Measurements from ENCODE around the gene TMEM121B. TPM values are rescaled to one million over a fixed set of nuclear protein-coding genes. Genes with fewer than 3 reads are reported as not detected.
A peak's percentile ranks its signal among the peaks of the same experiment; 100 is the strongest.

The TMEM121B gene
- total RNA-seq, 2 experiments from 2014 or later = 0.15 to 0.32 TPM

GRCh38 chr22:17164392-17165024, 43.3 kb upstream of the TMEM121B start:
- ChIA-PET POLR2A (interaction anchor here (0.6 kb wide), 1 partner anchor 95 kb away, joined by 4 read pairs; no protein-coding TSS in a partner anchor), CTCF (ENCODE audit: unreplicated experiment) (no interaction called here)
- intact Hi-C loops (cut with micrococcal nuclease; ENCODE audit: unreplicated experiment) = no loop called here

GRCh38 chr22:17162731-17163130, 41.6 kb upstream of the TMEM121B start:
- Histone ChIP-seq H3K4me1 (ENCODE audit: insufficient read depth, low read length, poor library complexity, severe bottlenecking) (peaks cover 6% of the 10 kb centered on the region), H3K36me3 (ENCODE audit: insufficient read depth, low read length) (peaks cover 3% of the 10 kb centered on the region; the same call in 1 of the 2 replicates), H4K20me1 (ENCODE audit: insufficient read depth, low read length) (peaks cover 3% of the 10 kb centered on the region; the same call in 1 of the 2 replicates), H3K79me2 (ENCODE audit: insufficient read depth, low read depth, low read length) (peaks cover 11% of the 10 kb centered on the region), H3K4me3 (ENCODE audit: low read depth, low read length, poor library complexity, severe bottlenecking) (no peak overlapping the region), H3K9me3 (ENCODE audit: low read length) (no peaks in the 10 kb centered on the region), H3K9me2 (ENCODE audit: insufficient read depth, low read length) (no peaks in the 10 kb centered on the region), H2AFZ (ENCODE audit: low read length) (no peak overlapping the region), H3K27ac (ENCODE audit: low read depth, low read length, poor library complexity, severe bottlenecking) (no peak overlapping the region), H3K4me2 (ENCODE audit: low read length) (no peak overlapping the region)
- TF ChIP-seq, protein P1, sequence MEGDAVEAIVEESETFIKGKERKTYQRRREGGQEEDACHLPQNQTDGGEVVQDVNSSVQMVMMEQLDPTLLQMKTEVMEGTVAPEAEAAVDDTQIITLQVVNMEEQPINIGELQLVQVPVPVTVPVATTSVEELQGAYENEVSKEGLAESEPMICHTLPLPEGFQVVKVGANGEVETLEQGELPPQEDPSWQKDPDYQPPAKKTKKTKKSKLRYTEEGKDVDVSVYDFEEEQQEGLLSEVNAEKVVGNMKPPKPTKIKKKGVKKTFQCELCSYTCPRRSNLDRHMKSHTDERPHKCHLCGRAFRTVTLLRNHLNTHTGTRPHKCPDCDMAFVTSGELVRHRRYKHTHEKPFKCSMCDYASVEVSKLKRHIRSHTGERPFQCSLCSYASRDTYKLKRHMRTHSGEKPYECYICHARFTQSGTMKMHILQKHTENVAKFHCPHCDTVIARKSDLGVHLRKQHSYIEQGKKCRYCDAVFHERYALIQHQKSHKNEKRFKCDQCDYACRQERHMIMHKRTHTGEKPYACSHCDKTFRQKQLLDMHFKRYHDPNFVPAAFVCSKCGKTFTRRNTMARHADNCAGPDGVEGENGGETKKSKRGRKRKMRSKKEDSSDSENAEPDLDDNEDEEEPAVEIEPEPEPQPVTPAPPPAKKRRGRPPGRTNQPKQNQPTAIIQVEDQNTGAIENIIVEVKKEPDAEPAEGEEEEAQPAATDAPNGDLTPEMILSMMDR (conservative IDR thresholded peaks at IDR 0.05; ENCODE audit: low read length) = no peak
- no peak for TF ChIP-seq EZH2phosphoT487 (IDR thresholded peaks at IDR 0.05; ENCODE audit: borderline replicate concordance, low read depth, low read length)
- intact Hi-C loops (cut with micrococcal nuclease; ENCODE audit: unreplicated experiment) = no loop called here
- DNase-seq (ENCODE audit: low spot score) = no peak
- no TSS peak for BruUV-seq (replicated peaks)
- CTCF ChIA-PET (ENCODE audit: unreplicated experiment) = no interaction called here
- POLR2A ChIA-PET = no interaction called here

More at GRCh38 chr22:17164392-17165024, 43.3 kb upstream of the TMEM121B start:
- DNase-seq (ENCODE audit: low spot score) = no peak
- H3K9me2 ChIP-seq (ENCODE audit: insufficient read depth, low read length) = no peaks in the 10 kb centered on the region
- no peak overlapping the region for H3K27ac ChIP-seq (ENCODE audit: low read depth, low read length, poor library complexity, severe bottlenecking)
- H2AFZ ChIP-seq (ENCODE audit: low read length) = no peak overlapping the region
- H3K36me3 ChIP-seq (ENCODE audit: insufficient read depth, low read length) = no peaks in the 10 kb centered on the region
- H3K4me3 ChIP-seq (ENCODE audit: low read depth, low read length, poor library complexity, severe bottlenecking) = no peak overlapping the region
- TF ChIP-seq, protein P1 (conservative IDR thresholded peaks at IDR 0.05; ENCODE audit: low read length) = peak; percentile 46
- no peak for TF ChIP-seq EZH2phosphoT487 (IDR thresholded peaks at IDR 0.05; ENCODE audit: borderline replicate concordance, low read depth, low read length)
- BruUV-seq (replicated peaks) = no TSS peak
- H4K20me1 ChIP-seq (ENCODE audit: insufficient read depth, low read length) = no peaks in the 10 kb centered on the region
- H3K4me1 ChIP-seq (ENCODE audit: insufficient read depth, low read length, poor library complexity, severe bottlenecking) = no peaks in the 10 kb centered on the region
- H3K4me2 ChIP-seq (ENCODE audit: low read length) = no peak overlapping the region
- H3K9me3 ChIP-seq (ENCODE audit: low read length) = no peaks in the 10 kb centered on the region
- no peaks in the 10 kb centered on the region for H3K79me2 ChIP-seq (ENCODE audit: insufficient read depth, low read depth, low read length)

- ChIA-PET CTCF (ENCODE audit: unreplicated experiment) (no interaction called here), POLR2A (no interaction called here)
- Histone ChIP-seq H3K9me2 (ENCODE audit: insufficient read depth, low read length) (no peaks in the 10 kb centered on the region), H3K27ac (ENCODE audit: low read depth, low read length, poor library complexity, severe bottlenecking) (no peak overlapping the region), H3K4me1 (ENCODE audit: insufficient read depth, low read length, poor library complexity, severe bottlenecking) (peaks cover 13% of the 10 kb centered on the region), H3K4me2 (ENCODE audit: low read length) (no peak overlapping the region), H3K9me3 (ENCODE audit: low read length) (no peaks in the 10 kb centered on the region), H3K36me3 (ENCODE audit: insufficient read depth, low read length) (peaks cover 10% of the 10 kb centered on the region; the same call in 1 of the 2 replicates), H3K79me2 (ENCODE audit: insufficient read depth, low read depth, low read length) (peaks cover 18% of the 10 kb centered on the region), H3K4me3 (ENCODE audit: low read depth, low read length, poor library complexity, severe bottlenecking) (no peak overlapping the region), H2AFZ (ENCODE audit: low read length) (no peak overlapping the region), H4K20me1 (ENCODE audit: insufficient read depth, low read length) (peaks cover 10% of the 10 kb centered on the region; the same call in 1 of the 2 replicates)
- no TSS peak for BruUV-seq (replicated peaks)
- no peak for DNase-seq (ENCODE audit: low spot score)
- intact Hi-C loops (cut with micrococcal nuclease; ENCODE audit: unreplicated experiment) = no loop called here
- TF ChIP-seq, protein P1 (conservative IDR thresholded peaks at IDR 0.05; ENCODE audit: low read length) = no peak
These were observed 40.8 kb upstream of the TMEM121B start for GRCh38 chr22:17161991-17162390.

Data from OCI-LY7 (cell line).